Ishikawa (cell line): ENCODE measurements around the gene CR2.

Experiments used
- CEBPB ChIP-seq: IDR thresholded peaks from 2 replicates; pipeline ENCODE4 v1.6.1; 2012
- CREB1 ChIP-seq: IDR thresholded peaks from 2 replicates; pipeline ENCODE4 v1.6.1; 2012; ENCODE audit warnings: low read depth
- EGR1 ChIP-seq: IDR thresholded peaks from 2 replicates; pipeline ENCODE4 v1.6.1; 2012
- EP300 ChIP-seq: IDR thresholded peaks from 2 replicates; pipeline ENCODE4 v1.6.1; 2012; ENCODE audit warnings: borderline replicate concordance
- FOXM1 ChIP-seq: IDR thresholded peaks from 2 replicates; pipeline ENCODE4 v1.6.1; 2012; ENCODE audit warnings: low read depth, borderline replicate concordance
- NFIC ChIP-seq: IDR thresholded peaks from 2 replicates; pipeline ENCODE4 v1.6.1; 2012
- RAD21 ChIP-seq: IDR thresholded peaks from 2 replicates; pipeline ENCODE4 v1.6.1; 2012; ENCODE audit warnings: low read depth
- TAF1 ChIP-seq: IDR thresholded peaks from 2 replicates; pipeline ENCODE4 v1.6.1; 2012; ENCODE audit warnings: low read depth, mild to moderate bottlenecking
- TCF12 ChIP-seq: IDR thresholded peaks from 2 replicates; pipeline ENCODE4 v1.6.1; 2012; ENCODE audit warnings: low read depth
- TEAD4 ChIP-seq: IDR thresholded peaks from 2 replicates; pipeline ENCODE4 v1.6.1; 2012
- YY1 ChIP-seq: IDR thresholded peaks from 2 replicates; pipeline ENCODE4 v1.6.1; 2012; ENCODE audit warnings: low read depth
- ZBTB7A ChIP-seq: IDR thresholded peaks from 2 replicates; pipeline ENCODE4 v1.6.1; 2012; ENCODE audit warnings: low read depth
- TF ChIP-seq, protein P1 (sequence below): IDR thresholded peaks from 2 replicates; pipeline ENCODE4 v1.6.1; 2012
- TF ChIP-seq, protein P2 (sequence below): IDR thresholded peaks from 2 replicates; pipeline ENCODE4 v1.6.1; 2012
- TF ChIP-seq, protein P3 (sequence below): IDR thresholded peaks from 2 replicates; pipeline ENCODE4 v1.6.1; 2012; ENCODE audit warnings: low read depth, mild to moderate bottlenecking

CR2 gene

DNA sequence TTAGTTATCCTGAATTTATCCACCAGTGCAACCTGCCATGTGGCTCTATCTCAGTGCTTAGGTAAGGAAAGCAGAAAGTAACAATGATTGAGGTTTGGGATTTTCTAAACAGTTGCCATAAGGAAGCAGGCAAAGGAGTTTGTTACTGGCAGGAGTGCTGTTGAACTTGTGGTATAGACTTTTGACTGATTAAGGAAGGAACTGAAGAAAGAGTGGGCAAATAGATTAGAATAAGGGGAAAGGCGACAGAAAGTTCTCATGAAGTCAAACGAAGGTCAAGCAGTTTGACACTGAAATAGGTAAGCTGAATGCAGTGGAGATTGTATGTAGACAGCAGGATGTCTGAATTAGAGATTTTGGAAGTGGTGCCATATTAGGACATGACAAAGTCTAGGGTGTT, 24.2 kb upstream of the CR2 start:
- TF ChIP-seq, protein P1, sequence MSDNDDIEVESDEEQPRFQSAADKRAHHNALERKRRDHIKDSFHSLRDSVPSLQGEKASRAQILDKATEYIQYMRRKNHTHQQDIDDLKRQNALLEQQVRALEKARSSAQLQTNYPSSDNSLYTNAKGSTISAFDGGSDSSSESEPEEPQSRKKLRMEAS, result no peak
- TF ChIP-seq YY1, result no peak
- no peak for TF ChIP-seq TCF12
- no peak for TF ChIP-seq TAF1

DNA sequence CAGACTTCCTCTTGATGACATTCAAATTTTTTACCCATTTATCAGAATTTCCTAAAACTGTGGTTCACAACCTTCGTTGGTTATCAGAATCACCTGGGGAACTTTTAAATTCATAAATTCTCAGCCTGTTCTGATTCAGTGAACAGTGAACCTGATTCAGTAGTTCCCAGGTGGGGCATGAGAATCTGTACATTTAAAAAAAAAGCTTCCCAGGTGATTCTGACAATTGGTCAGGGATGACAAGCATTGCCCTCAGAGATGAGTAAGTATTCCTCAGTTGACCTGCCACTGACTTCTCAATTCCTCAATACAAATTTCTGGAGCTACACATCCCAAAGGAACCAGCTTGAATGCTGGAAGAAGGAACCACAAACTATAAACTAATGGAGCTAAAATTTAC, 23.5 kb upstream of the CR2 start:
- TF ChIP-seq EP300, result no peak
- TF ChIP-seq, protein P1, result no peak
- no peak for TF ChIP-seq NFIC
- TF ChIP-seq, protein P2, sequence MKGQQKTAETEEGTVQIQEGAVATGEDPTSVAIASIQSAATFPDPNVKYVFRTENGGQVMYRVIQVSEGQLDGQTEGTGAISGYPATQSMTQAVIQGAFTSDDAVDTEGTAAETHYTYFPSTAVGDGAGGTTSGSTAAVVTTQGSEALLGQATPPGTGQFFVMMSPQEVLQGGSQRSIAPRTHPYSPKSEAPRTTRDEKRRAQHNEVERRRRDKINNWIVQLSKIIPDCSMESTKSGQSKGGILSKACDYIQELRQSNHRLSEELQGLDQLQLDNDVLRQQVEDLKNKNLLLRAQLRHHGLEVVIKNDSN, result no peak

DNA sequence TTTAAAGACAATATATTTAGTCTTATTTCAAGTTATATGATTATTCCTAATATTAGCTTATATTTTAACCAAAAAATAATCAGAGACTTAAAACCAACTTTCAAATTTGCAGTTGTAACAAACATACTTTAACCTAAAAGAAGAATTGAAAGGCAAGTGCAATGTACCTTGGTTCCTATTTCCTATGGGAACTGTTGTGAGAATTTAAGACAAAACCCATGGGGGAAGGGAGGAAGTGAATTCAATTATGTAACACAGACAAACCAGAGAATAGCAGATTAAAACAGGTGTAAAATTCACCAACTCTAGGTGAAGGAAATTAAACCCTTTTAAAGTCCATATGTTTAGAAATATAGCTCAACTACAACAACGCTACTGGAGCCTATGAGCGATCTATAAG, 22.6 kb upstream of the CR2 start:
- TF ChIP-seq, protein P2, result no peak
- TF ChIP-seq EP300 (no peak), TAF1 (no peak), YY1 (no peak), TCF12 (no peak), CEBPB (no peak)

DNA sequence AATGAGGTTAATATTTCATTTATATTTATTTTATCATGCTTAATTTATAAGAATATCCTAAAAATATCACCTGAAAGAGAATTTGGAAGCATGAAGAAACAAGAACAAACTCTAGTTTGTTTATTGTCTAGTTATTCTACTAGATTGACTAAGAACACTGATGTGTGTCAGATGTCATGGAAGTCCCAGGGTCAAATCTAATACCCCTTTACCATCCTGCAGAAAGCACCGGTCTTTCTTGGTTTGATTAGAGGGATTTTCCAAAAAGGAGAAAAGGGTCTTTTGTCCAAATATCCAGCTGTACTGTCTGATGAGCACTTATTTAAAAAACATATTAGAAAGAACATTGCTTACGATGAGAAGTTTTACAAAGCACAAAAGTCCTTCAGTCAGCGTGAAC, 20.7 kb upstream of the CR2 start:
- TF ChIP-seq ZBTB7A, result no peak
- no peak for TF ChIP-seq TCF12
- TF ChIP-seq EP300, result no peak
- no peak for TF ChIP-seq CEBPB
- no peak for TF ChIP-seq TEAD4
- TF ChIP-seq, protein P3, sequence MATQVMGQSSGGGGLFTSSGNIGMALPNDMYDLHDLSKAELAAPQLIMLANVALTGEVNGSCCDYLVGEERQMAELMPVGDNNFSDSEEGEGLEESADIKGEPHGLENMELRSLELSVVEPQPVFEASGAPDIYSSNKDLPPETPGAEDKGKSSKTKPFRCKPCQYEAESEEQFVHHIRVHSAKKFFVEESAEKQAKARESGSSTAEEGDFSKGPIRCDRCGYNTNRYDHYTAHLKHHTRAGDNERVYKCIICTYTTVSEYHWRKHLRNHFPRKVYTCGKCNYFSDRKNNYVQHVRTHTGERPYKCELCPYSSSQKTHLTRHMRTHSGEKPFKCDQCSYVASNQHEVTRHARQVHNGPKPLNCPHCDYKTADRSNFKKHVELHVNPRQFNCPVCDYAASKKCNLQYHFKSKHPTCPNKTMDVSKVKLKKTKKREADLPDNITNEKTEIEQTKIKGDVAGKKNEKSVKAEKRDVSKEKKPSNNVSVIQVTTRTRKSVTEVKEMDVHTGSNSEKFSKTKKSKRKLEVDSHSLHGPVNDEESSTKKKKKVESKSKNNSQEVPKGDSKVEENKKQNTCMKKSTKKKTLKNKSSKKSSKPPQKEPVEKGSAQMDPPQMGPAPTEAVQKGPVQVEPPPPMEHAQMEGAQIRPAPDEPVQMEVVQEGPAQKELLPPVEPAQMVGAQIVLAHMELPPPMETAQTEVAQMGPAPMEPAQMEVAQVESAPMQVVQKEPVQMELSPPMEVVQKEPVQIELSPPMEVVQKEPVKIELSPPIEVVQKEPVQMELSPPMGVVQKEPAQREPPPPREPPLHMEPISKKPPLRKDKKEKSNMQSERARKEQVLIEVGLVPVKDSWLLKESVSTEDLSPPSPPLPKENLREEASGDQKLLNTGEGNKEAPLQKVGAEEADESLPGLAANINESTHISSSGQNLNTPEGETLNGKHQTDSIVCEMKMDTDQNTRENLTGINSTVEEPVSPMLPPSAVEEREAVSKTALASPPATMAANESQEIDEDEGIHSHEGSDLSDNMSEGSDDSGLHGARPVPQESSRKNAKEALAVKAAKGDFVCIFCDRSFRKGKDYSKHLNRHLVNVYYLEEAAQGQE, result no peak
- TF ChIP-seq TAF1, result no peak
- no peak for TF ChIP-seq FOXM1
- no peak for TF ChIP-seq CREB1
- no peak for TF ChIP-seq YY1
- TF ChIP-seq EGR1, result no peak
- TF ChIP-seq, protein P1, result no peak
- TF ChIP-seq RAD21, result no peak
- TF ChIP-seq, protein P2, result no peak

DNA sequence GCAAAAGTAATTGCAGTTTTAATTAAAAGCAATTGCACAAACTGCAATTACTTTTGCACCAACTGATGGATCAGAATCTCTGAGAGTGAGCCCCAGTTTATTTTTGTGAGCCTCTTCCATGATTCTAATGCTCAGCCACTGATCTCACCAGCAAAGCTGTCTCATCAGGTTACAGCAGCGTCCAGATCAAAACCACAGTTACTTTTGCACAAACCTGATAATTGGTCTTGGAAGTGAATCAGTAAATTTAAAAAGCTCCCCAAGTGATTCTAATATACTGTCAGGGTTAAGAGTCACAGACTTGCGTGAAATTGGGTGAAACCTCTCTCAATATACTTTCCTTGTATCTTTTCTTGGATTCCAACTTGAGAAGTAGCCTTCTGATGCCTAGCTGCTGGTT, 13.5 kb upstream of the CR2 start:
- TF ChIP-seq RAD21 (no peak), CEBPB (no peak), NFIC (no peak), TAF1 (no peak), ZBTB7A (no peak), TCF12 (no peak)
- TF ChIP-seq, protein P2, result no peak

DNA sequence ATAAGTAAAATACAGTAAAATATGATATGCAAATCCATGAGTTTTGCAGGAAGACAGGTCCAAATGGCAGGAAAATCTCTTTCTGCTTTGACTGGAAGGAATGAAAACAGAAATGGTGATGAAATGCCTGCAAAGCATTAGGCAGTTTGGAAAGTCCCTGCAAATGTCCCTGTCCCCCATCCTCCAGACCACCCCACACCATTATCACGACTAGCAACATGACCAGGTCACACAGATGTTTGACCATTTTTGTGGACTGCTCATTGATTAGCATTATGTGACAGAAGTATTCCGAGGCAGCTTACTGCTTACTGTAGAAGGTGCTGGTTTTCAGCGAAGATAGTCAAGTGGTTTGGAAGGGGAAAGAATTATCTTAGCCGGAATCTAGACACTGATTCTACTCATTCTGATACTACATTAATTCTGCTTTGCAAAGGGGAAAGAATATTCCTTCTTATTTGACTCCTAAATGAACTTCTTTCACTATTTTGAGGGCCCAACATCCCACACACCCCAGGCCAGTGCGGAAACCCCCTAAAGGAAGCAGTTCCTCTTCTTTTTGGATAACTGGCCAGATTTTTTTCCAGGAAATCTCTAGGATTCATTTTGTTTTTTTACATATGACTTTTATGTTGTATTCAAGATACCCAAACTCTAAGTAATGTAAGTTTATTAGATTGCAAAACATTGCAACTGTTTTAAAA, 9.5 kb upstream of the CR2 start:
- TF ChIP-seq TCF12 (no peak), TAF1 (no peak), NFIC (no peak), EP300 (no peak), RAD21 (no peak), ZBTB7A (no peak), EGR1 (no peak), TEAD4 (no peak), FOXM1 (no peak), YY1 (no peak), CEBPB (no peak), CREB1 (no peak)
- TF ChIP-seq, protein P3, result no peak
- TF ChIP-seq, protein P1, result no peak
- TF ChIP-seq, protein P2, result no peak
